Caco-2 (cell line): ENCODE results near the gene FBN2. TPM values are rescaled to one million over a fixed set of nuclear protein-coding genes. Genes with fewer than 3 reads are reported as not detected.
"Not testable (repeated sequence)": the region's sequence is repeated elsewhere in the genome, so short reads cannot be mapped to it uniquely, and the experiment has no call there.

Experiments
- BruUV-seq: library from RNA; stranded (reverse); fragments of 400-500 nt; replicated peaks from 2 replicates; lab custom pipeline; 2021; lab: Mats Ljungman, UMichigan
- CTCF ChIA-PET: fragments of 300-600 bp; sonication (Branson Sonifier 250); formaldehyde crosslinking; loops from one replicate; lab custom pipeline; 2022; ENCODE audit warnings: antibody characterized with exemption; lab: Charles Lee
- POLR2A ChIA-PET: fragments of 300-600 bp; sonication (Branson Sonifier 250); formaldehyde crosslinking; loops from one replicate; lab custom pipeline; 2022; ENCODE audit warnings: antibody characterized with exemption; lab: Charles Lee
- DNase-seq, 2 experiments: peaks; one replicate each; pipeline versions ENCODE4 v3.0.0 to v3.0.0-alpha.2; 2020 to 2022
- H3K27me3 ChIP-seq: replicated peaks from 2 replicates; pipeline ENCODE4 v1.6.0; 2011; ENCODE audit warnings: low read length; ENCODE audit not compliant: control insufficient read depth, insufficient read depth
- H3K36me3 ChIP-seq: 2 replicates; pipeline ENCODE4 v1.5.1; 2011; ENCODE audit warnings: low read length; ENCODE audit not compliant: control insufficient read depth, insufficient read depth
- H3K4me1 ChIP-seq: fragments of 250-450 bp; sonication (Bioruptor Pico); 2 replicates; pipeline ENCODE4 v1.5.1; 2020; ENCODE audit warnings: mild to moderate bottlenecking
- H3K4me3 ChIP-seq: 2 replicates; pipeline ENCODE4 v1.5.1; 2011; ENCODE audit warnings: low read depth, mild to moderate bottlenecking, control low read depth, low read length
- H3K9me3 ChIP-seq: fragments of 250-450 bp; sonication (Bioruptor Pico); 2 replicates; pipeline ENCODE4 v1.5.1; 2020; ENCODE audit warnings: mild to moderate bottlenecking, moderate library complexity
- H3K27ac Mint-ChIP-seq: one replicate; pipeline ENCODE4 v1.8.0; 2022; ENCODE audit warnings: mixed read lengths; ENCODE audit not compliant: unreplicated experiment
- H3K27me3 Mint-ChIP-seq: one replicate; pipeline ENCODE4 v1.8.0; 2022; ENCODE audit warnings: mixed read lengths; ENCODE audit not compliant: insufficient read depth, unreplicated experiment
- H3K36me3 Mint-ChIP-seq: one replicate; pipeline ENCODE4 v1.8.0; 2022; ENCODE audit warnings: mild to moderate bottlenecking, mixed read lengths; ENCODE audit not compliant: insufficient read depth, unreplicated experiment
- H3K4me1 Mint-ChIP-seq: one replicate; pipeline ENCODE4 v1.8.0; 2022; ENCODE audit warnings: low read depth, mixed read lengths; ENCODE audit not compliant: unreplicated experiment
- H3K4me3 Mint-ChIP-seq: one replicate; pipeline ENCODE4 v1.8.0; 2022; ENCODE audit warnings: mild to moderate bottlenecking, moderate library complexity, mixed read lengths; ENCODE audit not compliant: unreplicated experiment
- H3K9me3 Mint-ChIP-seq: one replicate; pipeline ENCODE4 v1.8.0; 2022; ENCODE audit warnings: mixed read lengths; ENCODE audit not compliant: unreplicated experiment
- CTCF ChIP-seq, 2 experiments: fragments of 200-600 bp in 1 of 2; IDR thresholded peaks; 1 replicate in 1 of 2; 2 replicates in 1 of 2; pipeline versions ENCODE4 v1.5.1 to v1.8.0; 2011 to 2022; ENCODE audit warnings: antibody characterized with exemption in 1 of 2, control low read depth in 1 of 2, inconsistent platforms in 1 of 2, low read depth in 1 of 2, low read length in 1 of 2, mild to moderate bottlenecking in 1 of 2, moderate library complexity in 1 of 2; ENCODE audit not compliant: insufficient read depth in 1 of 2, severe bottlenecking in 1 of 2, unreplicated experiment in 1 of 2
- intact Hi-C: fragments of 100-400 bp; cut with micrococcal nuclease; formaldehyde crosslinking; loops from one replicate; pipeline ENCODE4 v1.10.0; 2022; ENCODE audit not compliant: unreplicated experiment
- total RNA-seq: library from RNA; stranded (reverse); gene quantifications from 2 replicates; pipeline ENCODE4 v1.2.3, GENCODE V29; 2022

FBN2 gene
- total RNA-seq, 1 experiment from 2014 or later, result 0.09 TPM

DNA sequence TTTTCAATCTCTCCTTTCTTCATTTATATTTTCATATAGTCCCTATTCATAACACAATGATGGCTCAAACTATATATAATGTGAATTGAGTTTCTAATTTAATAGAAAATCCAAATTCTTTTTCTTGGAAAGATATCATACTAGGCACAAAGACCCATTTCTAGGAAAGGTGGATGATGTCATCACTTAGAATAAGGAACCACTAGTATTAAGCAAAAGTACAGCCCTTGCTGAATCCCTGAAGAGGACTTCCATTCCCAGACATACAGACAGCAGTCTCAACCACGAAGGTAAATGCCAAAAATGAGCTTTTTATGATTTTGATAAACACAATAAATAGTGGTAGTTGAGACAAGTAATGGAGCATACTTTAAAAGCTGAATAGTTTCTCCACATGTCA lies 210.0 kb downstream of the FBN2 start:
- Mint-ChIP-seq H3K4me3 (no peak overlapping the region), H3K4me1 (peaks cover 20% of the 10 kb centered on the region), H3K36me3 (no peaks in the 10 kb centered on the region), H3K27me3 (no peaks in the 10 kb centered on the region), H3K27ac (no peak overlapping the region), H3K9me3 (peaks cover 20% of the 10 kb centered on the region)
- no TSS peak for BruUV-seq
- Histone ChIP-seq H3K27me3 (no peaks in the 10 kb centered on the region), H3K4me1 (0 out of 2 replicates have a peak, but pooled peaks cover 6% of the 10 kb centered on the region), H3K9me3 (peaks cover 6% of the 10 kb centered on the region; the same call in 1 of the 2 replicates), H3K36me3 (no peaks in the 10 kb centered on the region), H3K4me3 (no peak overlapping the region)
- ChIA-PET CTCF (no interaction called here), POLR2A (no interaction called here)
- DNase-seq, result no peak
- intact Hi-C loops, result no loop called here
- no peak for TF ChIP-seq CTCF (IDR thresholded peaks at IDR 0.05; ENCODE audit: insufficient read depth in 1 of 2, low read depth in 1 of 2, low read length in 1 of 2, severe bottlenecking in 1 of 2, unreplicated experiment in 1 of 2)

- H3K9me3 ChIP-seq, H3K4me1 ChIP-seq, POLR2A ChIA-PET, H3K36me3 ChIP-seq, H3K4me3 ChIP-seq, H3K4me3 Mint-ChIP-seq, H3K27me3 Mint-ChIP-seq, DNase-seq, H3K27me3 ChIP-seq, H3K36me3 Mint-ChIP-seq, intact Hi-C loops, H3K27ac Mint-ChIP-seq, CTCF ChIA-PET, BruUV-seq: not testable (repeated sequence)
- H3K9me3 Mint-ChIP-seq, result peaks cover 11% of the 10 kb centered on the region
- H3K4me1 Mint-ChIP-seq, result peaks cover 20% of the 10 kb centered on the region
These were observed 216.6 kb downstream of the FBN2 start for GRCh38 chr5:128321418-128321817.

- intact Hi-C loops, result no loop called here
- TF ChIP-seq CTCF (IDR thresholded peaks at IDR 0.05; ENCODE audit: insufficient read depth in 1 of 2, low read depth in 1 of 2, low read length in 1 of 2, severe bottlenecking in 1 of 2, unreplicated experiment in 1 of 2), result no peak
- no peaks in the 10 kb centered on the region for H3K27me3 Mint-ChIP-seq
- no peaks in the 10 kb centered on the region for H3K36me3 Mint-ChIP-seq
- no peak overlapping the region for H3K4me3 ChIP-seq
- no peak for DNase-seq
- no peaks in the 10 kb centered on the region for H3K4me1 ChIP-seq
- no peak overlapping the region for H3K27ac Mint-ChIP-seq
- CTCF ChIA-PET, result no interaction called here
- no peaks in the 10 kb centered on the region for H3K36me3 ChIP-seq
- H3K9me3 ChIP-seq, result no peaks in the 10 kb centered on the region
- peaks cover 1% of the 10 kb centered on the region for H3K9me3 Mint-ChIP-seq
- H3K4me1 Mint-ChIP-seq, result no peaks in the 10 kb centered on the region
- no peak overlapping the region for H3K4me3 Mint-ChIP-seq
- H3K27me3 ChIP-seq, result no peaks in the 10 kb centered on the region; the same call in 1 of the 2 replicates
- BruUV-seq, result no TSS peak
- POLR2A ChIA-PET, result no interaction called here
These were observed 219.4 kb downstream of the FBN2 start for GRCh38 chr5:128318691-128319090.

DNA sequence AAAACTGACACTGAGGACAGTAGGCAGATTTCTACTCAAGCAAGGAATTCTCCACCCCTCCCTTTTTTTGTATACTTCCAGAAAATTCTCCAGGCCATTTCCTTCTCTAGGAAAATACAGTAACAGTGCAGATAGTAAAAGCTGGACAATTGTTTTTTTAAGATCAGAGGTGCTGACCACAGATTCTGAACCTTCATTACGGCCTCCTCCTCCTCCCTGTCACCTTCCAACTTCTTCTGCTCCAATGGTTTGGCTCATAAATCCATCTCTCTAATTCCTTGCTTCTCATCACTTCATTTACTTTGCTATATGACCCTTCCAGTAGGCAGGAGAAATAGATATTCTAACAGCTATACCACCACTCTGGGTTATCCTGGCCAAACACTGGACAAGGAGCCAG lies 220.6 kb downstream of the FBN2 start:
- Histone ChIP-seq H3K36me3 (no peaks in the 10 kb centered on the region), H3K4me3 (no peak overlapping the region), H3K4me1 (no peaks in the 10 kb centered on the region), H3K27me3 (no peaks in the 10 kb centered on the region; the same call in 1 of the 2 replicates), H3K9me3 (no peaks in the 10 kb centered on the region)
- intact Hi-C loops, result no loop called here
- Mint-ChIP-seq H3K36me3 (no peaks in the 10 kb centered on the region), H3K9me3 (no peaks in the 10 kb centered on the region), H3K4me1 (no peaks in the 10 kb centered on the region), H3K27ac (no peak overlapping the region), H3K27me3 (no peaks in the 10 kb centered on the region), H3K4me3 (no peak overlapping the region)
- ChIA-PET CTCF (no interaction called here), POLR2A (no interaction called here)
- no TSS peak for BruUV-seq
- no peak for DNase-seq
- TF ChIP-seq CTCF (IDR thresholded peaks at IDR 0.05; ENCODE audit: insufficient read depth in 1 of 2, low read depth in 1 of 2, low read length in 1 of 2, severe bottlenecking in 1 of 2, unreplicated experiment in 1 of 2), result no peak
